Nephron progenitor cell (in vitro differentiated cells): ENCODE data around the gene H6PD.

Experiments used
- DNase-seq: peaks from one replicate; pipeline ENCODE4 v3.0.0; 2021
- H3K27ac Mint-ChIP-seq: 2 replicates; pipeline ENCODE4 v1.8.0; 2021; ENCODE audit warnings: mild to moderate bottlenecking, moderate library complexity, mixed read lengths
- H3K27me3 Mint-ChIP-seq: 2 replicates; pipeline ENCODE4 v1.8.0; 2021; ENCODE audit warnings: mild to moderate bottlenecking, low read depth, mixed read lengths; ENCODE audit not compliant: poor library complexity
- H3K36me3 Mint-ChIP-seq: 2 replicates; pipeline ENCODE4 v1.8.0; 2021; ENCODE audit warnings: low read depth, mixed read lengths
- H3K4me1 Mint-ChIP-seq: 2 replicates; pipeline ENCODE4 v1.8.0; 2021; ENCODE audit warnings: mixed read lengths
- H3K4me3 Mint-ChIP-seq: 2 replicates; pipeline ENCODE4 v1.8.0; 2021; ENCODE audit warnings: mild to moderate bottlenecking, moderate library complexity, mixed read lengths
- H3K9me3 Mint-ChIP-seq: 2 replicates; pipeline ENCODE4 v1.8.0; 2021; ENCODE audit warnings: mild to moderate bottlenecking, moderate library complexity, mixed read lengths
- CTCF ChIP-seq: fragments of 200-600 bp; sonication (generic); IDR thresholded peaks from 2 replicates; pipeline ENCODE4 v1.5.0; 2021; ENCODE audit warnings: antibody characterized with exemption

The H6PD gene

GRCh38 chr1:9293533-9294404, 59.2 kb downstream of the H6PD start:
- Mint-ChIP-seq H3K4me1 (peaks cover 14% of the 10 kb centered on the region), H3K9me3 (peaks cover 4% of the 10 kb centered on the region), H3K4me3 (no peak overlapping the region), H3K36me3 (peaks cover 4% of the 10 kb centered on the region), H3K27ac (no peak overlapping the region), H3K27me3 (peaks cover 2% of the 10 kb centered on the region)
- TF ChIP-seq CTCF = no peak
- DNase-seq = peak; percentile 53

DNA sequence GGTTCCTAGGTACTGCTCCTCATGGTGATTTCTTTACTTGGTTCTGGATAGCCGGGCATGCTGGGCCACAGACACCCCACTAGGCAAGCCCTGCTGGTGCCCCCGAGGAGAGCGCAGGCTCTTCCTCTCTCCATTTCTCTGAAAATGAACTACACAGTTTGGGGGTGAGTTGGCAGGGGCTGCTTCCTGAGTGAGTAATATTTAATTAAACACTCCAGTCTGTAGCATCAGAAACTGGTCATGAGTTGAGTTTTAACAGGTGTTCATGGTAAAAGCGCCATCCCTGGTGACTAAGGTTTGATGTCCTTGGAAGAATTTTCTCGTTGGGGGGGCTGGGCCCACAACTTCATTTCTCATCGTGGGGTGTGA, 59.8 kb downstream of the H6PD start:
- Mint-ChIP-seq H3K27me3 (peaks cover 2% of the 10 kb centered on the region), H3K4me3 (no peak overlapping the region), H3K36me3 (peaks cover 3% of the 10 kb centered on the region), H3K27ac (no peak overlapping the region), H3K9me3 (no peaks in the 10 kb centered on the region), H3K4me1 (peaks cover 14% of the 10 kb centered on the region)
- no peak for DNase-seq
- no peak for TF ChIP-seq CTCF

DNA sequence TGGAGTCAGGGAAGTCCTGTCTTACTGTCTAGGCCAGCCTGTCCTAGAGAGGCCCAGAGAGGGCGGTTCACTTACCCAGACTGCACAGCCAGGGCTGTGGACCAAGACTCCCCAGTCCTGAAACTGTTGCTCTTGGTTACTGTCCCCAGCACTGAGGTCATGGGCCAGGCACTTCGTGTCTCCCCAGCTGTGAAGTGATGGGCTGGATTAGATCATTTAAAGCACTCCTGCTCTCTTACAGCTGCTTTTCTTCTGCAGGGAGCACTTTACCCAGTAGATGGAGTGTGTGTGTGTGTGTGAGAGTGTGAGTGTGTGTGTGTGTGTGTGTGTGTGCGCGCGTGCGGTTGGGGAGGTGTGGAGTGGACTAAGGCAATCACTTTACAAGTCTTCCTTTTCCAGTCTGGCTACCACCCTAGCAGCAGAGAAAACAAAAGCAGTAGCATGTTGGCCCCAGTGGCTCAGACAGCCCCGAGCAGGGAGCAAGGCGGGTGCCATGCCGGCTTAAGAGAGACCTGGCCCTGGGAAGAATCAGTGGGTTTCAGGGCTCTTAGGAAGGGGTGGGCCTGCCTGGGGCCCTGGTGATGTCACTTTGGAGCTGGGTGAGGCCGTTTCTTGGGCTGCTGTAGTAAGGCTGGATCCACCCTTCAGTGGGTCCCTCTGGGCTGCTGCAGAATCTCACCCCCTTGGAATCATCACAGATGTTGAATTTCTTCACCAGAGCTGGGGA, 60.5 kb downstream of the H6PD start:
- no peak for DNase-seq
- no peak for TF ChIP-seq CTCF
- Mint-ChIP-seq H3K27me3 (peaks cover 2% of the 10 kb centered on the region), H3K4me3 (no peak overlapping the region), H3K27ac (no peak overlapping the region), H3K4me1 (peaks cover 9% of the 10 kb centered on the region), H3K9me3 (no peaks in the 10 kb centered on the region), H3K36me3 (peaks cover 3% of the 10 kb centered on the region)

DNA sequence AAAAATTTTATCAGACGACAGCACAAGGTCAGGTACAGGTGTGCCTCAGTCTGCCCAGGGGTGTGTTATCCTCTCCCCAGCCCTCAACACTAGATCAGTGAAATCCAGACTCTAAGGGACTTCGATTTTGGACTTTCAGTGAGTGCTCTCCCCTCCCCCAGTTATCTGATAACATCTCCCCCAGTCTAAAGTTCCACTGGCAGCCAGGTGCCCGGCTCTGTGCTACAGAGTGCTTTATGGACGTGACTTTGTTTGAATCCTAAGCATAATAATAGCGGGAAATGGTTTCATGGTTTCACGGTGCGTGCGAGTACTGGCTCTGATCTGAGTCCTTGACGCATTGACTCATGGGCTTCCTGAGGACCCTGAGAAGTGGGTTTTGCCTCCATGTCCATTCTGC, 61.3 kb downstream of the H6PD start:
- DNase-seq = no peak
- no peak for TF ChIP-seq CTCF
- no peaks in the 10 kb centered on the region for H3K9me3 Mint-ChIP-seq
- H3K27ac Mint-ChIP-seq = no peak overlapping the region
- H3K27me3 Mint-ChIP-seq = peaks cover 2% of the 10 kb centered on the region
- peak overlapping the region; percentile 6 for H3K4me3 Mint-ChIP-seq
- peaks cover 4% of the 10 kb centered on the region for H3K4me1 Mint-ChIP-seq
- H3K36me3 Mint-ChIP-seq = peaks cover 10% of the 10 kb centered on the region

- Mint-ChIP-seq H3K27me3 (no peaks in the 10 kb centered on the region), H3K4me3 (no peak overlapping the region), H3K4me1 (peaks cover 2% of the 10 kb centered on the region), H3K9me3 (no peaks in the 10 kb centered on the region), H3K27ac (no peak overlapping the region), H3K36me3 (peaks cover 13% of the 10 kb centered on the region)
- no peak for TF ChIP-seq CTCF
- no peak for DNase-seq
Measured at GRCh38 chr1:9296850-9297249, 62.3 kb downstream of the H6PD start.
